ENCODE data around the gene VSTM4. TPM values are rescaled to one million over a fixed set of nuclear protein-coding genes. Genes with fewer than 3 reads are reported as not detected.

Gene VSTM4
- total RNA-seq, 2 experiments from 2014 or later: not detected

GRCh38 chr10:48993627-48994026, 121.7 kb downstream of the VSTM4 start:
- H3K27ac ChIP-seq (ENCODE audit: low read depth, low read length, poor library complexity, severe bottlenecking): no peak overlapping the region
- H4K20me1 ChIP-seq (ENCODE audit: insufficient read depth, low read length): no peaks in the 10 kb centered on the region
- POLR2A ChIA-PET: interaction anchor here (0.5 to 1.1 kb wide), 2 partner anchors 8 to 57 kb away, joined by 3 to 4 read pairs; no protein-coding TSS in a partner anchor

GRCh38 chr10:48990226-48990625, 125.1 kb downstream of the VSTM4 start:
- H2AFZ ChIP-seq (ENCODE audit: low read length): no peak overlapping the region
- intact Hi-C loops (cut with micrococcal nuclease; ENCODE audit: unreplicated experiment): no loop called here
- peaks cover 3% of the 10 kb centered on the region for H3K4me1 ChIP-seq (ENCODE audit: insufficient read depth, low read length, poor library complexity, severe bottlenecking)
- no peak overlapping the region for H3K27ac ChIP-seq (ENCODE audit: low read depth, low read length, poor library complexity, severe bottlenecking)
- BruUV-seq (replicated peaks): no TSS peak
- CTCF ChIA-PET (ENCODE audit: unreplicated experiment): no interaction called here
- no peak overlapping the region for H3K4me3 ChIP-seq (ENCODE audit: low read depth, low read length, poor library complexity, severe bottlenecking)
- H3K4me2 ChIP-seq (ENCODE audit: low read length): no peak overlapping the region
- no peak for DNase-seq (ENCODE audit: low spot score)
- no peaks in the 10 kb centered on the region for H3K79me2 ChIP-seq (ENCODE audit: insufficient read depth, low read depth, low read length)
- POLR2A ChIA-PET: no interaction called here
- no peaks in the 10 kb centered on the region for H3K9me3 ChIP-seq (ENCODE audit: low read length)
- TF ChIP-seq CTCF (conservative IDR thresholded peaks at IDR 0.05; ENCODE audit: low read length): no peak
- no peak for TF ChIP-seq EZH2phosphoT487 (IDR thresholded peaks at IDR 0.05; ENCODE audit: borderline replicate concordance, low read depth, low read length)
- H3K36me3 ChIP-seq (ENCODE audit: insufficient read depth, low read length): no peaks in the 10 kb centered on the region
- H4K20me1 ChIP-seq (ENCODE audit: insufficient read depth, low read length): no peaks in the 10 kb centered on the region
- no peaks in the 10 kb centered on the region for H3K9me2 ChIP-seq (ENCODE audit: insufficient read depth, low read length)

More at GRCh38 chr10:48993627-48994026, 121.7 kb downstream of the VSTM4 start:
- no peaks in the 10 kb centered on the region for H3K79me2 ChIP-seq (ENCODE audit: insufficient read depth, low read depth, low read length)
- H3K9me2 ChIP-seq (ENCODE audit: insufficient read depth, low read length): no peaks in the 10 kb centered on the region
- no peak overlapping the region for H3K4me3 ChIP-seq (ENCODE audit: low read depth, low read length, poor library complexity, severe bottlenecking)
- no peak for TF ChIP-seq CTCF (conservative IDR thresholded peaks at IDR 0.05; ENCODE audit: low read length)
- no peak for TF ChIP-seq EZH2phosphoT487 (IDR thresholded peaks at IDR 0.05; ENCODE audit: borderline replicate concordance, low read depth, low read length)
- no peaks in the 10 kb centered on the region for H3K4me1 ChIP-seq (ENCODE audit: insufficient read depth, low read length, poor library complexity, severe bottlenecking)
- H3K36me3 ChIP-seq (ENCODE audit: insufficient read depth, low read length): no peaks in the 10 kb centered on the region
- intact Hi-C loops (cut with micrococcal nuclease; ENCODE audit: unreplicated experiment): no loop called here
- CTCF ChIA-PET (ENCODE audit: unreplicated experiment): no interaction called here
- no TSS peak for BruUV-seq (replicated peaks)
- H3K9me3 ChIP-seq (ENCODE audit: low read length): no peaks in the 10 kb centered on the region
- H2AFZ ChIP-seq (ENCODE audit: low read length): no peak overlapping the region
- no peak overlapping the region for H3K4me2 ChIP-seq (ENCODE audit: low read length)
- DNase-seq (ENCODE audit: low spot score): no peak

GRCh38 chr10:48985621-48986158, 129.6 kb downstream of the VSTM4 start:
- peaks cover 26% of the 10 kb centered on the region; the same call in 1 of the 2 replicates for H3K36me3 ChIP-seq (ENCODE audit: insufficient read depth, low read length)
- TF ChIP-seq EZH2phosphoT487 (IDR thresholded peaks at IDR 0.05; ENCODE audit: borderline replicate concordance, low read depth, low read length): no peak
- no peak for TF ChIP-seq CTCF (conservative IDR thresholded peaks at IDR 0.05; ENCODE audit: low read length)
- H4K20me1 ChIP-seq (ENCODE audit: insufficient read depth, low read length): no peaks in the 10 kb centered on the region
- no peak overlapping the region for H3K4me3 ChIP-seq (ENCODE audit: low read depth, low read length, poor library complexity, severe bottlenecking)
- ChIA-PET POLR2A (interaction anchor here (0.6 kb wide), 1 partner anchor 320 kb away, joined by 3 read pairs; no protein-coding TSS in a partner anchor), CTCF (ENCODE audit: unreplicated experiment) (no interaction called here)
- no peak for DNase-seq (ENCODE audit: low spot score)
- H3K9me3 ChIP-seq (ENCODE audit: low read length): no peaks in the 10 kb centered on the region
- H3K4me2 ChIP-seq (ENCODE audit: low read length): no peak overlapping the region
- H3K79me2 ChIP-seq (ENCODE audit: insufficient read depth, low read depth, low read length): no peaks in the 10 kb centered on the region
- BruUV-seq (replicated peaks): no TSS peak
- peaks cover 14% of the 10 kb centered on the region for H3K4me1 ChIP-seq (ENCODE audit: insufficient read depth, low read length, poor library complexity, severe bottlenecking)
- no peaks in the 10 kb centered on the region for H3K9me2 ChIP-seq (ENCODE audit: insufficient read depth, low read length)
- H2AFZ ChIP-seq (ENCODE audit: low read length): no peak overlapping the region
- intact Hi-C loops (cut with micrococcal nuclease; ENCODE audit: unreplicated experiment): no loop called here
- no peak overlapping the region for H3K27ac ChIP-seq (ENCODE audit: low read depth, low read length, poor library complexity, severe bottlenecking)
